Omental fat pad (tissue), 4 donors: ENCODE results near the gene GAS2L1. TPM values are rescaled to one million over a fixed set of nuclear protein-coding genes. Genes with fewer than 3 reads are reported as not detected.

Experiments
- ATAC-seq: fragments of 150-250 bp; one replicate; pipeline ENCODE4 v1.9.1; 2016; ENCODE audit warnings: mild to moderate bottlenecking, moderate library complexity; ENCODE audit not compliant: low FRiP score
- DNase-seq: peaks from one replicate; pipeline ENCODE4 v3.0.0-alpha.2; 2019; ENCODE audit warnings: low spot score
- CTCF ChIP-seq, 3 donors: fragments of 450-650 bp; IDR thresholded peaks; one replicate each; pipeline ENCODE4 v1.5.1; 2016 to 2017; ENCODE audit warnings: antibody characterized with exemption in 3 of 3, mild to moderate bottlenecking in 3 of 3, moderate library complexity in 2 of 3
- total RNA-seq, 4 donors: library from RNA; depleted of rRNA; stranded (reverse); fragments of >200 nt; gene quantifications; one replicate each; pipeline ENCODE4 v1.1.0, GENCODE V29; 2016

Gene GAS2L1
- total RNA-seq, 4 donors from 2014 or later: 13.4 to 29.0 (median 22.7) TPM

GRCh38 chr22:29313576-29314466, 7.4 kb downstream of the GAS2L1 start:
- no peak for TF ChIP-seq CTCF (IDR thresholded peaks at IDR 0.05)
- DNase-seq (no peak), ATAC-seq (no peak)

- TF ChIP-seq CTCF (IDR thresholded peaks at IDR 0.05): no peak
- ATAC-seq: no peak
- DNase-seq: no peak
Measured at GRCh38 chr22:29314537-29315285, 8.3 kb downstream of the GAS2L1 start.

GRCh38 chr22:29315286-29316140, 9.1 kb downstream of the GAS2L1 start, which contains the start of gene RASL10A:
Gene RASL10A (minus strand): TSS chr22:29315697. CDS start chr22:29315246, 451 bp downstream.
- DNase-seq (no peak), ATAC-seq (no peak)
- no peak for TF ChIP-seq CTCF (IDR thresholded peaks at IDR 0.05)

- ATAC-seq (no peak), DNase-seq (no peak)
- no peak for TF ChIP-seq CTCF (IDR thresholded peaks at IDR 0.05)
Measured at GRCh38 chr22:29316141-29316828, 9.8 kb downstream of the GAS2L1 start.

- ATAC-seq (no peak), DNase-seq (no peak)
- no peak for TF ChIP-seq CTCF (IDR thresholded peaks at IDR 0.05)
Measured at GRCh38 chr22:29317827-29318454, 11.5 kb downstream of the GAS2L1 start.

- no peak for DNase-seq
- peak; percentile 11 for ATAC-seq
- TF ChIP-seq CTCF (IDR thresholded peaks at IDR 0.05): no peak
Measured at GRCh38 chr22:29319072-29319471, 12.6 kb downstream of the GAS2L1 start.
